Neural progenitor cell (in vitro differentiated cells): Measurements from ENCODE around the gene SLC39A12. TPM values are rescaled to one million over a fixed set of nuclear protein-coding genes. Genes with fewer than 3 reads are reported as not detected.

Experiments used
- DNase-seq: peaks from one replicate; pipeline ENCODE4 v3.0.0-alpha.2; 2016; ENCODE audit warnings: low spot score
- H2AFZ ChIP-seq: fragments of 200-600 bp; sonication (generic); replicated peaks from 2 replicates; pipeline ENCODE4 v1.6.1; 2016; ENCODE audit warnings: antibody characterized with exemption
- H3F3A ChIP-seq: fragments of 200-600 bp; sonication (generic); 2 replicates; pipeline ENCODE4 v1.6.1; 2016; ENCODE audit warnings: antibody characterized with exemption, low read depth
- H3K27ac ChIP-seq: fragments of 200-600 bp; sonication (generic); 2 replicates; pipeline ENCODE4 v1.5.1; 2016; ENCODE audit warnings: mild to moderate bottlenecking
- H3K27me3 ChIP-seq: fragments of 200-600 bp; sonication (generic); 2 replicates; pipeline ENCODE4 v1.6.1; 2016; ENCODE audit warnings: mild to moderate bottlenecking, moderate library complexity
- H3K36me3 ChIP-seq: fragments of 200-600 bp; sonication (generic); 2 replicates; pipeline ENCODE4 v1.5.1; 2016
- H3K4me1 ChIP-seq: fragments of 200-600 bp; sonication (generic); 2 replicates; pipeline ENCODE4 v1.6.1; 2016; ENCODE audit warnings: mixed run types
- H3K4me2 ChIP-seq: fragments of 200-600 bp; sonication (generic); 2 replicates; pipeline ENCODE4 v1.6.1; 2016
- H3K4me3 ChIP-seq: fragments of 200-600 bp; sonication (generic); 2 replicates; pipeline ENCODE4 v1.5.1; 2016
- H3K79me2 ChIP-seq: fragments of 200-600 bp; sonication (generic); 2 replicates; pipeline ENCODE4 v1.6.1; 2016; ENCODE audit warnings: low read depth
- H3K9ac ChIP-seq: fragments of 200-600 bp; sonication (generic); 2 replicates; pipeline ENCODE4 v1.6.1; 2016
- H3K9me3 ChIP-seq: fragments of 200-600 bp; sonication (generic); 2 replicates; pipeline ENCODE4 v1.5.1; 2016; ENCODE audit warnings: low read depth
- H4K20me1 ChIP-seq: fragments of 200-600 bp; sonication (generic); 2 replicates; pipeline ENCODE4 v1.6.1; 2016; ENCODE audit warnings: low read depth
- H3K27ac Mint-ChIP-seq: 3 replicates; pipeline ENCODE4 v1.8.0; 2021; ENCODE audit warnings: mixed read lengths
- H3K27me3 Mint-ChIP-seq: 2 replicates; pipeline ENCODE4 v1.8.0; 2022; ENCODE audit warnings: low read depth, mild to moderate bottlenecking, inconsistent platforms, moderate library complexity, mixed read lengths; ENCODE audit not compliant: insufficient read depth
- H3K36me3 Mint-ChIP-seq: 3 replicates; pipeline ENCODE4 v1.8.0; 2021; ENCODE audit warnings: mixed read lengths
- H3K4me1 Mint-ChIP-seq: 3 replicates; pipeline ENCODE4 v1.8.0; 2021; ENCODE audit warnings: mixed read lengths
- H3K4me3 Mint-ChIP-seq: 3 replicates; pipeline ENCODE4 v1.8.0; 2021; ENCODE audit warnings: mild to moderate bottlenecking, moderate library complexity, mixed read lengths
- H3K9me3 Mint-ChIP-seq: 3 replicates; pipeline ENCODE4 v1.8.0; 2020; ENCODE audit warnings: mixed read lengths
- CTCF ChIP-seq: fragments of 200-600 bp; sonication (generic); IDR thresholded peaks from 2 replicates; pipeline ENCODE4 v1.5.1; 2017; ENCODE audit warnings: antibody characterized with exemption, mild to moderate bottlenecking
- EZH2 ChIP-seq: fragments of 200-600 bp; sonication (generic); IDR thresholded peaks from 2 replicates; pipeline ENCODE4 v1.6.1; 2017; ENCODE audit warnings: antibody characterized with exemption, mild to moderate bottlenecking, moderate library complexity
- EZH2phosphoT487 ChIP-seq: fragments of 200-600 bp; sonication (generic); IDR thresholded peaks from 2 replicates; pipeline ENCODE4 v1.6.1; 2017; ENCODE audit warnings: antibody characterized with exemption
- total RNA-seq: library from RNA; depleted of rRNA; stranded (reverse); fragments of >200 nt; gene quantifications from 2 replicates; pipeline ENCODE4 v1.2.3, GENCODE V29; 2015; ENCODE audit warnings: low replicate concordance

The SLC39A12 gene
- total RNA-seq, 1 donor from 2014 or later: 0.22 TPM

- no peaks in the 10 kb centered on the region for H3F3A ChIP-seq
- H3K27ac ChIP-seq: no peak overlapping the region
- H3K4me2 ChIP-seq: no peak overlapping the region
- no peaks in the 10 kb centered on the region for H3K79me2 ChIP-seq
- Mint-ChIP-seq H3K4me3 (no peak overlapping the region), H3K36me3 (no peaks in the 10 kb centered on the region), H3K9me3 (no peaks in the 10 kb centered on the region), H3K4me1 (peaks cover 8% of the 10 kb centered on the region), H3K27ac (no peak overlapping the region), H3K27me3 (no peaks in the 10 kb centered on the region)
- DNase-seq: no peak
- no peak overlapping the region for H3K9ac ChIP-seq
- H3K27me3 ChIP-seq: no peaks in the 10 kb centered on the region
- no peak overlapping the region for H2AFZ ChIP-seq
- H3K4me3 ChIP-seq: no peak overlapping the region
- H4K20me1 ChIP-seq: no peaks in the 10 kb centered on the region
- H3K36me3 ChIP-seq: no peaks in the 10 kb centered on the region
- TF ChIP-seq EZH2phosphoT487 (no peak), CTCF (no peak), EZH2 (no peak)
- peaks cover 5% of the 10 kb centered on the region for H3K4me1 ChIP-seq
- no peaks in the 10 kb centered on the region for H3K9me3 ChIP-seq
Measured at GRCh38 chr10:17984056-17984455, 32.3 kb downstream of the SLC39A12 start.

GRCh38 chr10:17984563-17984962, 32.8 kb downstream of the SLC39A12 start:
- Histone ChIP-seq H3K36me3 (no peaks in the 10 kb centered on the region), H3K4me2 (no peak overlapping the region), H3K27me3 (no peaks in the 10 kb centered on the region), H4K20me1 (no peaks in the 10 kb centered on the region), H3K4me1 (peaks cover 5% of the 10 kb centered on the region), H2AFZ (no peak overlapping the region), H3K9ac (no peak overlapping the region), H3K27ac (no peak overlapping the region), H3F3A (no peaks in the 10 kb centered on the region), H3K4me3 (no peak overlapping the region), H3K79me2 (no peaks in the 10 kb centered on the region), H3K9me3 (no peaks in the 10 kb centered on the region)
- TF ChIP-seq EZH2phosphoT487 (no peak), CTCF (no peak), EZH2 (no peak)
- no peak overlapping the region for H3K4me3 Mint-ChIP-seq
- H3K9me3 Mint-ChIP-seq: no peaks in the 10 kb centered on the region
- no peak overlapping the region for H3K27ac Mint-ChIP-seq
- no peaks in the 10 kb centered on the region for H3K27me3 Mint-ChIP-seq
- H3K36me3 Mint-ChIP-seq: no peaks in the 10 kb centered on the region
- no peak for DNase-seq
- peaks cover 8% of the 10 kb centered on the region for H3K4me1 Mint-ChIP-seq

- no peaks in the 10 kb centered on the region for H3K9me3 Mint-ChIP-seq
- no peaks in the 10 kb centered on the region for H3K4me1 Mint-ChIP-seq
- Histone ChIP-seq H3K36me3 (no peaks in the 10 kb centered on the region), H3K4me1 (no peaks in the 10 kb centered on the region), H3K4me3 (no peak overlapping the region), H3K9me3 (no peaks in the 10 kb centered on the region), H3F3A (no peaks in the 10 kb centered on the region), H4K20me1 (no peaks in the 10 kb centered on the region), H3K79me2 (no peaks in the 10 kb centered on the region), H3K9ac (no peak overlapping the region), H3K27me3 (no peaks in the 10 kb centered on the region), H2AFZ (no peak overlapping the region), H3K27ac (no peak overlapping the region), H3K4me2 (no peak overlapping the region)
- DNase-seq: no peak
- TF ChIP-seq CTCF: no peak
- no peak for TF ChIP-seq EZH2
- TF ChIP-seq EZH2phosphoT487: no peak
- no peaks in the 10 kb centered on the region for H3K27me3 Mint-ChIP-seq
- H3K4me3 Mint-ChIP-seq: no peak overlapping the region
- H3K36me3 Mint-ChIP-seq: no peaks in the 10 kb centered on the region
- H3K27ac Mint-ChIP-seq: peak overlapping the region; percentile 6
Measured at GRCh38 chr10:17989908-17990767, 38.4 kb downstream of the SLC39A12 start.
